NOMO-1 treated with dmso at 0.1 percent for 144 hours (cell line): ENCODE measurements around the gene ATP6V0A4.

Experiments
- DNase-seq: peaks from one replicate; lab custom pipeline; 2025; ENCODE audit not compliant: unreplicated experiment; lab: John Stamatoyannopoulos, UW

ATP6V0A4 gene

GRCh38 chr7:138663725-138664710 lies 134.0 kb downstream of the ATP6V0A4 start:
- no peak for DNase-seq

DNA sequence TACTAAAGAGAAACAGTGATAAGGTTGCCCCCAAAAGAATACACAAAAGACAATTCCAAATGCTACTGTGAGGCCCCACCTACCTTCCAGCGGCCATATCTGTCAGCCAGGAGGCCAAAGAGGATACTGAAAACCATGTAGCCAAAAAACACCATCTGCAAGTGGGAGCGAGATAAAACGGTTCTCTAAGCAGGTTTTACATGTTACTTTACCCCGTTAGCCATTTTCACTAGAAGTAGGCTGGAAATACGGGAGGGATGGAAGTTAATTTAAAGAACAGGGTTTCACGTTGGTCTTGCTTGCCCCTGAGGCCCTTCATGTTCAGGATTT lies 135.0 kb downstream of the ATP6V0A4 start:
- no peak for DNase-seq

DNA sequence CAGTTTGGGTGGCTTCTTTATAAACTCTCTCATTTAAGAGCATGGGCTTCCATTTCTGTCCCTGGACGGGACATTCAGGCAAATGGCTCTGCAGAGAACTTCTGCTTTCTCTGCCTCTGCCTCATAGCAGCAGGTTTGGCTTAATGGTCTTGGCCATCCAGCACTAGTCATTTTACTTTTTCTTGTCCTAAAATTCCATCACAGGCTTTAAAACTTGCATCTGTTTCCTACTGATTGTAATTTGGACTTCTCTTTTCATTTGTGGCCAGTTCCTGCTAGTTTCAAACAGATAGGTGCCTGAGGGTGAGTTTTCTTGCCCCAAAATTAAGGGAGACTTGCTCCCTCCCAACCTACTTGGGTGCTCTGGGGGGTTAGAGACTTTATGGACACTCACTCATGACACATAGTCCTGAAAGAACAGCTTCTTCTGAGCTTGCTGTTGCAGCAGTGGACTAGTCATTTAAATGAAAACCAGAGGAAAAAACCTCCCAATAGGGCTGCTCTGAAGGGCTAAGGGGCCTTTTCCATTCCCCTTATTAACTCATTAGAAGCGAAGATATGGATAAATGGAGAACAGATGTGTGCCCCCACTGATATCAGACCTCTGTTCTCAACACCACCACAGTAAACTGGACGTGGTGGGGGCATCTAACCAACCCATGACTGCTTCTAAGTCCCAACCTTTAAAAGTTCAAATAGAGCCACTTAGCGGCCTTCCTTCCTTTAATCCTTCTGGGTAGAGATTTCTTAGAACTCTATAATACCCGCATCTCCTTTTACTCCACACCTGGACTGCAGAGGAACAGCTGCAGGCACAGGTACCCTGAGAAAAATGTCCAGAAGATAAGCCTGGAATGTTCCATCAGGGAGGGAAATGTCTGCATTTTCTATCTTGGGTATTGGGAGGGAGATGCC lies 135.7 kb downstream of the ATP6V0A4 start:
- DNase-seq, result no peak

- no peak for DNase-seq
Observed at GRCh38 chr7:138661069-138661635, 136.8 kb downstream of the ATP6V0A4 start.

DNA sequence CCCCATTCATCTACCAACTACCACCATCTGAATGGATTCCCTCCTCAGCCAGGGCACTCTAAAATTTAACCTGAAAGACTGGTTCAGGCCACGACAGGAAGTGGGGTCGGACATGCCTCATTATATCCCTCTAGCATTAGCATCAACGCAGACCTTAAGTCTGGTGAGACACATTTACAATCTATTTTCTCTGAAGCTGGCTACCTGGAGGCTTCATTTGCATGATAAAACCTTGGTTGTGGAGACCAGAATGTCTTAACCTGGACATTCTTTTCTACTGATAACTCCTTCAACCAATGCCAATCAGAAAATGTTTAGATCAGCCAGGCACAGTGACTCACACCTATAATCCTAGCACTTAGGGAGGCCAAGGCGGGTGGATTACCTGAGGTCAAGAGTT lies 139.1 kb downstream of the ATP6V0A4 start:
- no peak for DNase-seq

GRCh38 chr7:138657854-138658386 lies 140.1 kb downstream of the ATP6V0A4 start:
- no peak for DNase-seq

DNA sequence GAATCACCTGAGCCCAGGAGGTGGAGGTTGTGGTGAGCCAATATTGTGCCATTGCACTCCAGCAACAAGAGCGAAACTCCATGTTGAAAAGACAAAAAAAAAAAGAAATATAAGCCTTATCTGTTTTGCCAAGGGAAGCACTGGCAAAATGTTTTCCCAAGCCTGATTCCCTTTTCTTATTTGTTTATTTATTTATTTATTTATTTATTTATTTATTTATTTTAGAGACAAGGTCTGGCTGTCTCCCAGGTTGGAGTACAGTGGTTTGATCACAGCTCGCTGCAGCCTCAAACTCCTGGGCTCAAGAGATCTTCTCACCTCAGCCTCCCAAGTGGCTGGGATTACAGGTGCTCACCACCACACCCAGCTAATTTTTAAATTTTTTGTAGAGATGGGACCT lies 141.0 kb downstream of the ATP6V0A4 start:
- no peak for DNase-seq
